WTC11 (cell line): Measurements from ENCODE around the gene EBPL. TPM values are rescaled to one million over a fixed set of nuclear protein-coding genes. Genes with fewer than 3 reads are reported as not detected.
A peak's percentile ranks its signal among the peaks of the same experiment; 100 is the strongest.

Experiments used
- ATAC-seq: fragments of 200-7000 bp; cut with Tn5 transposase; 2 replicates; pipeline ENCODE4 v1.10.0; 2021; ENCODE audit warnings: mild to moderate bottlenecking, moderate library complexity
- CTCF ChIA-PET: fragments of 300-600 bp; sonication (Branson Sonifier 250); formaldehyde crosslinking; loops from one replicate; lab custom pipeline; 2021; ENCODE audit warnings: antibody characterized with exemption; lab: Charles Lee
- POLR2A ChIA-PET: fragments of 350-600 bp; sonication (Branson Sonifier 250); formaldehyde crosslinking; loops from one replicate; lab custom pipeline; 2021; ENCODE audit warnings: antibody characterized with exemption; lab: Charles Lee
- DNase-seq: peaks from one replicate; pipeline ENCODE4 v3.0.0; 2021; ENCODE audit warnings: low spot score
- H3K27ac Mint-ChIP-seq: 2 replicates; pipeline ENCODE4 v1.8.0; 2021; ENCODE audit warnings: mixed read lengths
- H3K27me3 Mint-ChIP-seq: 2 replicates; pipeline ENCODE4 v1.8.0; 2021; ENCODE audit warnings: low read depth, mild to moderate bottlenecking, moderate library complexity, mixed read lengths
- H3K36me3 Mint-ChIP-seq: 2 replicates; pipeline ENCODE4 v1.8.0; 2021; ENCODE audit warnings: mixed read lengths
- H3K4me1 Mint-ChIP-seq: 2 replicates; pipeline ENCODE4 v1.8.0; 2022; ENCODE audit warnings: mixed read lengths
- H3K4me3 Mint-ChIP-seq: 2 replicates; pipeline ENCODE4 v1.8.0; 2021; ENCODE audit warnings: mild to moderate bottlenecking, moderate library complexity, mixed read lengths
- H3K9me3 Mint-ChIP-seq: 2 replicates; pipeline ENCODE4 v1.8.0; 2021; ENCODE audit warnings: mixed read lengths
- ESRRA ChIP-seq: sonication (generic); formaldehyde crosslinking; IDR thresholded peaks from 2 replicates; pipeline ENCODE4 v1.8.1; 2022; ENCODE audit warnings: mild to moderate bottlenecking, missing genetic modification reagents, borderline replicate concordance
- ETV6 ChIP-seq: sonication (generic); formaldehyde crosslinking; IDR thresholded peaks from 2 replicates; pipeline ENCODE4 v1.8.1; 2022; ENCODE audit warnings: mild to moderate bottlenecking, missing genetic modification reagents
- FOXJ3 ChIP-seq: sonication (generic); formaldehyde crosslinking; IDR thresholded peaks from 2 replicates; pipeline ENCODE4 v1.9.0; 2021; ENCODE audit warnings: missing genetic modification reagents, mild to moderate bottlenecking, borderline replicate concordance
- FOXK1 ChIP-seq: sonication (generic); formaldehyde crosslinking; IDR thresholded peaks from 2 replicates; pipeline ENCODE4 v1.8.0; 2022; ENCODE audit warnings: mild to moderate bottlenecking, moderate library complexity, missing genetic modification reagents
- GABPB1 ChIP-seq: sonication (generic); formaldehyde crosslinking; IDR thresholded peaks from 2 replicates; pipeline ENCODE4 v1.8.1; 2023; ENCODE audit warnings: mild to moderate bottlenecking, missing genetic modification reagents
- MYBL2 ChIP-seq: sonication (generic); formaldehyde crosslinking; IDR thresholded peaks from 2 replicates; pipeline ENCODE4 v1.8.1; 2023; ENCODE audit warnings: mild to moderate bottlenecking, moderate library complexity, missing genetic modification reagents
- NFE2L1 ChIP-seq: sonication (generic); formaldehyde crosslinking; IDR thresholded peaks from 2 replicates; pipeline ENCODE4 v1.8.1; 2023; ENCODE audit warnings: missing genetic modification reagents
- NR3C1 ChIP-seq: sonication (generic); formaldehyde crosslinking; conservative IDR thresholded peaks from 2 replicates; pipeline ENCODE4 v1.8.1; 2023; ENCODE audit warnings: low read depth, mild to moderate bottlenecking, missing genetic modification reagents
- SMAD3 ChIP-seq: sonication (generic); formaldehyde crosslinking; IDR thresholded peaks from 2 replicates; pipeline ENCODE4 v1.8.0; 2022; ENCODE audit warnings: missing genetic modification reagents, mild to moderate bottlenecking, borderline replicate concordance
- TEAD1 ChIP-seq: sonication (generic); formaldehyde crosslinking; IDR thresholded peaks from 2 replicates; pipeline ENCODE4 v1.8.0; 2022; ENCODE audit warnings: mild to moderate bottlenecking, missing genetic modification reagents
- ZNF121 ChIP-seq: sonication (generic); formaldehyde crosslinking; IDR thresholded peaks from 2 replicates; pipeline ENCODE4 v1.8.0; 2023; ENCODE audit warnings: missing genetic modification reagents
- ZNF232 ChIP-seq: sonication (generic); formaldehyde crosslinking; IDR thresholded peaks from 2 replicates; pipeline ENCODE4 v1.8.0; 2022; ENCODE audit warnings: mild to moderate bottlenecking, missing genetic modification reagents
- total RNA-seq: library from RNA; stranded (reverse); gene quantifications from 3 replicates; pipeline ENCODE4 v1.2.3, GENCODE V29; 2021
- TF ChIP-seq, protein P1 (sequence below): sonication (generic); formaldehyde crosslinking; IDR thresholded peaks from 2 replicates; pipeline ENCODE4 v1.8.1; 2023; ENCODE audit warnings: mild to moderate bottlenecking, missing genetic modification reagents, moderate library complexity
- TF ChIP-seq, protein P2 (sequence below): sonication (generic); formaldehyde crosslinking; IDR thresholded peaks from 2 replicates; pipeline ENCODE4 v1.8.1; 2022; ENCODE audit warnings: mild to moderate bottlenecking, moderate library complexity, missing genetic modification reagents
- TF ChIP-seq, protein P3 (sequence below): sonication (generic); formaldehyde crosslinking; IDR thresholded peaks from 2 replicates; pipeline ENCODE4 v1.8.1; 2023; ENCODE audit warnings: mild to moderate bottlenecking, missing genetic modification reagents, moderate library complexity
- TF ChIP-seq, protein P4 (sequence below): sonication (generic); formaldehyde crosslinking; IDR thresholded peaks from 2 replicates; pipeline ENCODE4 v1.8.0; 2022; ENCODE audit warnings: mild to moderate bottlenecking, missing genetic modification reagents
- TF ChIP-seq, protein P5 (sequence below): fragments of 250-450 bp; sonication (Bioruptor Pico); IDR thresholded peaks from 2 replicates; pipeline ENCODE4 v1.8.0; 2021; ENCODE audit warnings: mild to moderate bottlenecking
- TF ChIP-seq, protein P6 (sequence below): sonication (generic); formaldehyde crosslinking; IDR thresholded peaks from 2 replicates; pipeline ENCODE4 v1.8.0; 2022; ENCODE audit warnings: mild to moderate bottlenecking, missing genetic modification reagents
- TF ChIP-seq, protein P7 (sequence below): sonication (generic); formaldehyde crosslinking; conservative IDR thresholded peaks from 2 replicates; pipeline ENCODE4 v1.8.1; 2023; ENCODE audit warnings: mild to moderate bottlenecking, low read depth, missing genetic modification reagents, moderate library complexity

Gene EBPL
- total RNA-seq, 1 experiment from 2014 or later = 92.5 TPM

DNA sequence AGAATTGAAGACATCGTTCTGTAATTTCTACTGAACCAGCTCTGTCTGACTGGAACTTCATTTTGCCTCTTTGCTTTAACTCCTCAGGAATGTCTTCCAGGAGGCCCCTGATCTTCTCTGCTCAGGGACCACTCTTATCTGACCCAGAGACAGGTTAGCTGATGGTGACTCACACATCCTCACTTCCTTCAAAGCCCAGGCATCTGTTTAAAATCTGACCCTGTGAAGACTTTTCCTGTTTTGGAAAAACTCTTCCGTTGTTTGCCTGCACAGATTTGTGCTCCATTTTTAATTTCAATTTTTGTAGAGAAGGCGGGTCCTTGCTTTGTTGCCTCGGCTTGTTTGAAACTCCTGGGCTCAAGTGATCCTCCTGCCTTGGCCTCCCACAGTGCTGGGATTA is 61.3 kb downstream of the EBPL start (continued):
- TF ChIP-seq NFE2L1 (no peak), FOXJ3 (CRISPR knock-in tag) (no peak)
- TF ChIP-seq, protein P1, sequence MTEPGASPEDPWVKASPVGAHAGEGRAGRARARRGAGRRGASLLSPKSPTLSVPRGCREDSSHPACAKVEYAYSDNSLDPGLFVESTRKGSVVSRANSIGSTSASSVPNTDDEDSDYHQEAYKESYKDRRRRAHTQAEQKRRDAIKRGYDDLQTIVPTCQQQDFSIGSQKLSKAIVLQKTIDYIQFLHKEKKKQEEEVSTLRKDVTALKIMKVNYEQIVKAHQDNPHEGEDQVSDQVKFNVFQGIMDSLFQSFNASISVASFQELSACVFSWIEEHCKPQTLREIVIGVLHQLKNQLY = no peak
- TF ChIP-seq, protein P2, sequence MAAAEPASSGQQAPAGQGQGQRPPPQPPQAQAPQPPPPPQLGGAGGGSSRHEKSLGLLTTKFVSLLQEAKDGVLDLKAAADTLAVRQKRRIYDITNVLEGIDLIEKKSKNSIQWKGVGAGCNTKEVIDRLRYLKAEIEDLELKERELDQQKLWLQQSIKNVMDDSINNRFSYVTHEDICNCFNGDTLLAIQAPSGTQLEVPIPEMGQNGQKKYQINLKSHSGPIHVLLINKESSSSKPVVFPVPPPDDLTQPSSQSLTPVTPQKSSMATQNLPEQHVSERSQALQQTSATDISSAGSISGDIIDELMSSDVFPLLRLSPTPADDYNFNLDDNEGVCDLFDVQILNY = no peak

DNA sequence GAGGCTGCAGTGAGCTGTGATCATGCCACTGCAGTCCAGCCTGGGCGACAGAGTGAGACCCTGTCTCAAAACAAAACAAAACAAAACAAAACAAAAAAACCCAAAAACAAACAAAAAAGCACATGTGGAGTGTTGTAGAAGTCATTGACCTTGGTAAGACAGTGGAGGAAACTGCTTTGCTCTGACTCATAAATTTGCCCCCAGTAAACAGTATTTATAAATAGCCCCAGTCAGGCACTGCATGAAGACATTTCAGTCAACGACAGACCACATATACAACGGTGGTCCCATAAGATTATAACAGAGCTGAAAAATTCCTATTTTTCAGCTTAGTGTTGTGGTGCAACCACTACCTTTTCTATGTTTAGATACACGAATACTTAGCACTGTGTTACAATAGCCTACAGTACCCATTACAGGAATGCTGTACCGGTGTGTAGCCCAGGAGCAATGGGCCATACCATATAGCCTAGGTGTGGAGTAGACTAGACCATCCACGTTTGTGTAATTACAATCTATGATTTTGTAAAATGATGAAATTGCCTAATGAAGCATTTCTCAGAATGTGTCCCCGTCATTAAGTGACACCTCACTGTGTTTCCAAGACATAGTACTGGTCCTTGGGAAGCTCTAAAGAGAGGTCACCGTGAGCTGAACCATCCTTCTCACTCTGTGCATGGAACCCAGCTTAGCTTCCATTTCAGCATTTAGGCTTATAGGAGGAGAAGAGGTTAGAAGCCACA is 61.9 kb downstream of the EBPL start:
- 0 out of 2 replicates have a peak, but pooled peaks have one; percentile 33 for TF ChIP-seq ZNF121
- TF ChIP-seq, protein P3, sequence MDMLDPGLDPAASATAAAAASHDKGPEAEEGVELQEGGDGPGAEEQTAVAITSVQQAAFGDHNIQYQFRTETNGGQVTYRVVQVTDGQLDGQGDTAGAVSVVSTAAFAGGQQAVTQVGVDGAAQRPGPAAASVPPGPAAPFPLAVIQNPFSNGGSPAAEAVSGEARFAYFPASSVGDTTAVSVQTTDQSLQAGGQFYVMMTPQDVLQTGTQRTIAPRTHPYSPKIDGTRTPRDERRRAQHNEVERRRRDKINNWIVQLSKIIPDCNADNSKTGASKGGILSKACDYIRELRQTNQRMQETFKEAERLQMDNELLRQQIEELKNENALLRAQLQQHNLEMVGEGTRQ (CRISPR knock-in tag) = no peak
- TF ChIP-seq, all 79 proteins: peak for 1
- ChIA-PET POLR2A (no interaction called here), CTCF (no interaction called here)
- no peak for ATAC-seq
- Mint-ChIP-seq H3K4me3 (no peak overlapping the region), H3K4me1 (peaks cover 13% of the 10 kb centered on the region), H3K36me3 (no peaks in the 10 kb centered on the region), H3K9me3 (no peaks in the 10 kb centered on the region), H3K27me3 (no peaks in the 10 kb centered on the region), H3K27ac (no peak overlapping the region)
- no peak for DNase-seq

DNA sequence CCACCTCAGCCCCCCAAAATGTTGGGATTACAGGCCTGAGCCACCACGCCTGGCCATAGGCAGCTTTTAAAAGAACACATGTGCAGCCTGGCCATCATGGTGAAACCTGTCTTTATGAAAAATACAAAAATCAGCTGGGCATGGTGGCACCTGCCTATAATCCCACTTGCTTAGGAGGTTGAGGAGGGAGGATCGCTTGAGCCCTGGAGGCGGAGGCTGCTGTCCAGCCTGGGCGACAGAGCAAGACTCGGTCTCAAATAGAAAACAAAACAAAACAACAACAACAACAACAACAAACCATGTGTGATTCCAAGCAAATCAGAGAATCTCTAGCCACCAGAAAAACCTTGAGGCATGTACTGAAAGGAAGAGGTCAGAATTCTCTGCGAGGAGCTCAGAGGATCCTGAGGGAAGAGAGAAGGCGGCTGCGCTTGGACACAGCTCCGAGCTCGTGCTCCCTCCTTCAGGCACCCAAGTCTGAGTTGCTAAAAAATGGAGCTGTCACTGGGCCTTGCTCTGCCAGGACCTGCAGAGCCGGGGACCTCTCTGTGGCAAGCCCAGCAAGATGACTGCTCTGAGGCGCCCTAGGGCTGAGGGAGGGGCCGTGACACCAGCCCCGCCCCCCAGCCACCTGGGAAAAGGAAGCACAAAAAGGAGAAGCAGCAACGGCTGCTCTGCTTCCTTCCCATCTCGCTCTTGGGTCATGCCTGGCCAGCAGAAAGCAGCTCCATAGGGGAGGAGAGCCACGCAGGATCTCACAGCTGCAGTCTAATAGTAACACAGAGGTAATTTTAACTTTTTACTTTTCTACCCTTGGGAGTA is 63.2 kb downstream of the EBPL start, which contains the start of gene ARL11:
ARL11 (plus strand) TSS at position 677 of the 822 bp plus-strand sequence. CDS start 1,941 bp downstream, outside the sequence.
- no peaks in the 10 kb centered on the region for H3K27me3 Mint-ChIP-seq
- CTCF ChIA-PET = interaction anchor here (0.7 to 1.4 kb wide), 3 partner anchors 9 to 165 kb away, joined by 3 read pairs; partner anchors contain the start of gene KPNA3
- ATAC-seq (peak; percentile 97), DNase-seq (peak; percentile 81)
- POLR2A ChIA-PET = interaction anchor here (0.6 kb wide), 1 partner anchor 21 kb away, joined by 3 read pairs; no protein-coding TSS in a partner anchor
- H3K9me3 Mint-ChIP-seq = no peaks in the 10 kb centered on the region
- H3K4me1 Mint-ChIP-seq = peaks cover 13% of the 10 kb centered on the region
- H3K36me3 Mint-ChIP-seq = no peaks in the 10 kb centered on the region
- H3K4me3 Mint-ChIP-seq = peak within 1 kb of the TSS; percentile 61
- no peak within 1 kb of the TSS; the same call in 1 of the 2 replicates for H3K27ac Mint-ChIP-seq
- TF ChIP-seq, protein P4, sequence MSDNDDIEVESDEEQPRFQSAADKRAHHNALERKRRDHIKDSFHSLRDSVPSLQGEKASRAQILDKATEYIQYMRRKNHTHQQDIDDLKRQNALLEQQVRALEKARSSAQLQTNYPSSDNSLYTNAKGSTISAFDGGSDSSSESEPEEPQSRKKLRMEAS (CRISPR knock-in tag) = peak; percentile 47; the same call in 1 of the 2 replicates
- TF ChIP-seq ESRRA (CRISPR knock-in tag) (no peak), GABPB1 (CRISPR knock-in tag) (no peak), ZNF232 (CRISPR knock-in tag) (0 out of 2 replicates have a peak, but pooled peaks have one; percentile 20), NR3C1 (CRISPR knock-in tag) (no peak), FOXK1 (no peak), TEAD1 (no peak), MYBL2 (CRISPR knock-in tag) (no peak), ZNF121 (peak; percentile 81), ETV6 (no peak), SMAD3 (no peak)
- TF ChIP-seq, protein P1 = no peak
- TF ChIP-seq, protein P5, sequence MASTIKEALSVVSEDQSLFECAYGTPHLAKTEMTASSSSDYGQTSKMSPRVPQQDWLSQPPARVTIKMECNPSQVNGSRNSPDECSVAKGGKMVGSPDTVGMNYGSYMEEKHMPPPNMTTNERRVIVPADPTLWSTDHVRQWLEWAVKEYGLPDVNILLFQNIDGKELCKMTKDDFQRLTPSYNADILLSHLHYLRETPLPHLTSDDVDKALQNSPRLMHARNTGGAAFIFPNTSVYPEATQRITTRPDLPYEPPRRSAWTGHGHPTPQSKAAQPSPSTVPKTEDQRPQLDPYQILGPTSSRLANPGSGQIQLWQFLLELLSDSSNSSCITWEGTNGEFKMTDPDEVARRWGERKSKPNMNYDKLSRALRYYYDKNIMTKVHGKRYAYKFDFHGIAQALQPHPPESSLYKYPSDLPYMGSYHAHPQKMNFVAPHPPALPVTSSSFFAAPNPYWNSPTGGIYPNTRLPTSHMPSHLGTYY = no peak
- TF ChIP-seq, protein P6, sequence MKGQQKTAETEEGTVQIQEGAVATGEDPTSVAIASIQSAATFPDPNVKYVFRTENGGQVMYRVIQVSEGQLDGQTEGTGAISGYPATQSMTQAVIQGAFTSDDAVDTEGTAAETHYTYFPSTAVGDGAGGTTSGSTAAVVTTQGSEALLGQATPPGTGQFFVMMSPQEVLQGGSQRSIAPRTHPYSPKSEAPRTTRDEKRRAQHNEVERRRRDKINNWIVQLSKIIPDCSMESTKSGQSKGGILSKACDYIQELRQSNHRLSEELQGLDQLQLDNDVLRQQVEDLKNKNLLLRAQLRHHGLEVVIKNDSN = no peak
- TF ChIP-seq, protein P3 (CRISPR knock-in tag) = 0 out of 2 replicates have a peak, but pooled peaks have one; percentile 11
- TF ChIP-seq, protein P2 = no peak
- TF ChIP-seq, protein P7, sequence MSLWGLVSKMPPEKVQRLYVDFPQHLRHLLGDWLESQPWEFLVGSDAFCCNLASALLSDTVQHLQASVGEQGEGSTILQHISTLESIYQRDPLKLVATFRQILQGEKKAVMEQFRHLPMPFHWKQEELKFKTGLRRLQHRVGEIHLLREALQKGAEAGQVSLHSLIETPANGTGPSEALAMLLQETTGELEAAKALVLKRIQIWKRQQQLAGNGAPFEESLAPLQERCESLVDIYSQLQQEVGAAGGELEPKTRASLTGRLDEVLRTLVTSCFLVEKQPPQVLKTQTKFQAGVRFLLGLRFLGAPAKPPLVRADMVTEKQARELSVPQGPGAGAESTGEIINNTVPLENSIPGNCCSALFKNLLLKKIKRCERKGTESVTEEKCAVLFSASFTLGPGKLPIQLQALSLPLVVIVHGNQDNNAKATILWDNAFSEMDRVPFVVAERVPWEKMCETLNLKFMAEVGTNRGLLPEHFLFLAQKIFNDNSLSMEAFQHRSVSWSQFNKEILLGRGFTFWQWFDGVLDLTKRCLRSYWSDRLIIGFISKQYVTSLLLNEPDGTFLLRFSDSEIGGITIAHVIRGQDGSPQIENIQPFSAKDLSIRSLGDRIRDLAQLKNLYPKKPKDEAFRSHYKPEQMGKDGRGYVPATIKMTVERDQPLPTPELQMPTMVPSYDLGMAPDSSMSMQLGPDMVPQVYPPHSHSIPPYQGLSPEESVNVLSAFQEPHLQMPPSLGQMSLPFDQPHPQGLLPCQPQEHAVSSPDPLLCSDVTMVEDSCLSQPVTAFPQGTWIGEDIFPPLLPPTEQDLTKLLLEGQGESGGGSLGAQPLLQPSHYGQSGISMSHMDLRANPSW (CRISPR knock-in tag) = no peak
